ENCODE measurements around the gene PTPRD.

PTPRD gene

DNA sequence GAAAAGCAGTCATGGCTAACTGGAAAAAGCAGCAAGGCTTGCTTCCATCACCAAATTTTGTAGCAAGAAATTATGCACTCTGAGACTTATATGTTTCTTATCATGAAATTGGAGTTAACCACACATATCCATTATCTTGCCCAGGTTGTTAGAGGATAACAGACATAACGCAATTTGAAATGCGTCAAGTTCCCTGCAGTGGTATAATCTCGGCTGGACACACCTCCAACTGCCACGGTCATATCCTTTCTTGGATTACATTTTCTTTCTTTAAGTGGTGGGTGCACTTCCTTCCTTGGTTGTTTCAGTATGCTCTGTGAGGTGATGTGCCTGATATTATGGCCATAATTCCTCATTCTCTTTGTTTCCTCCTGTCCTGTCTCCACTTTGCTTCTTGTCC, 2118.2 kb downstream of the PTPRD start:
- DNase-seq (ENCODE audit: low spot score), result no peak

DNA sequence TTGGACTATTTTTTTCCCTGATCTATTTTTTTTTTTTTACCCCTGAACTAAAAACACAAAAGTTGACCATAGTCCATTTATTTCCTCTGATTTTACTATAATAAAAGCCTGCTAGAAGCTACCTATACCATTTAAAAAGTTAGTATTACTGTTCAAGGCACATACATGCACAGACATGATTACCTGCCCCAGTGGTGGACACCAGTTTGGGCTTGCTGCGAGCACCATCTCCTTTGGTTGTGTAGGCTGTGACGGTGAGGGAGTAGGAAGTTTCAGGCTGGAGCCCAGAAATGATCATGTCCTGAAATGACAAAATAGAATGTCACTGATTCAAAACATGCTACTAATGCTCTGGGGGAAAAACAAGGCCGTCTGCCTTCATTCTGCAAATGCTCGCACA, 2120.1 kb downstream of the PTPRD start:
- no peak for DNase-seq (ENCODE audit: low spot score)

DNA sequence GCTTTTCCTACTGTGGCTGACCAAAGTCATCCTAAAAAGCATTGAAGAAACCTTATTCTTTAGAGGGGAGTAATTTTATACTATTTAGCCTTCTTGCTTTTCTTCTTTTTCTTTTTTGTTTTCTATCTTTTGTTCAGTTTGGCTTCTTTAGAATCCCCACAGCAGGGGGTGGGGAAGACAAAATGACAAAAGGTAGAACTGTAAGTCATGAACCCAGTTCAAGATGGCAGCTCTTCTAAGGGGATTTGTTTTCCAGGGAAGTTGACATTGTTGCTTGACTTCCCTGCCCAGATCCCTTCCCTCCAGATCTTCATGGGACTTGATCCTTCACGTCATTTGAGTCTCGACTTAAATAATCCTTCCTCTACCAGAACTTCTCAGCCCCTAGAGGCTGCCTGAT, 2120.8 kb downstream of the PTPRD start:
- DNase-seq (ENCODE audit: low spot score), result no peak

DNA sequence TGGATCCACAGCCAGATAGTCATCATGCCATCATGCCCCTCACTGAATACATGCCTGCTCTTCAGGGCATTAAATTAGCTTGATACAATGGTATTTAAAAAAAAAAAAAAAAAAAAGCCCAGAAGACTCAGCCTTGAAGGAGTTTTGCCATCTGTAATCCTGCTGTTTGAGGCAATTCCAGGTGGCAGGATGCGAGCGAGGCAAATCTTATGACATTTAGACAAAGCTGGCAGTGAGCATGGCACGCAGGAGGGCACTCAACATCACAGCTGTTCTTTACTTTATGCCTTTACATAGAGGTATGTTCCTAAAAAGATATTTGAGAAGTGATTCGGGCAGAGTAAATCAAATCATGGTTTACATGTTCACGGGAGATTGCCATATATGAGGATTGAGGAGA, 2121.2 kb downstream of the PTPRD start:
- no peak for DNase-seq (ENCODE audit: low spot score)

DNA sequence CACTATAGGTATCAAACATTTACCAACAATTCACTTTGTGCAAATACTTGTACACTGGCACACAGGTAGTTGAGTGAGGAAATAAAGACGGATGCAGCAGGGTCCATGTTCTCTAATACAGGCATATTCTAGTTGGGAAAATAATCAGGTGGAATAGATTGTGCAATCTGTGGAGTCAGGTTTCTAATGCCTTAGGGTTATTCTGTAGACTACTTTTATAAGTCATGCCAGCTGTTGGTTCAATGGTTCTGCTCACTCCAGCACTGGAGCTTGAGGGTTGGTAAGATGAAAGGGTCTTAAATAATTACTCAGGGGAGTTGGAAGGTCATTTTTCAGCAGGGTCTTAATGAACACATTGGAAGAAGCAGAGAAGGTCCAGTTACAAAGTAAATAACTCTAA, 2123.0 kb downstream of the PTPRD start:
- no peak for DNase-seq (ENCODE audit: low spot score)

DNA sequence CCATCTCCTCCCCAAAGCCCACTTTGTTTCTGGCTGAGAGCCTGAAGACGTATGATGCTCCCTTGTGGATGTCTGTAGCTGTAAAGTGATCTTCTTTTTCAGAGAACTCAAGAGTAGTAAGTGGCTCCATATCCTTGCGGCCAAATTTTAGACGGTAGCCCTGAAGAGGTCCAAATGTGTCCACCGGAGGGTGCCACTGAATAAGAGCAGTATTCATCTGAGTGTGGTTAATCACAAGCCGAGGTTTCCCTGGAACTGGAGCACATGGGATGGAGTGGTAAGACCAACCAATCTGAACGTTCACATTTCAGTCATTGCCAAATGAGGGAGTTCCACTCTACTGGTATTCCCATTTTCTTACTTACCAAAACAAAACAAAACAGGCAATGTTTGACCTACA, 2126.7 kb downstream of the PTPRD start:
- no peak for DNase-seq (ENCODE audit: low spot score)

DNA sequence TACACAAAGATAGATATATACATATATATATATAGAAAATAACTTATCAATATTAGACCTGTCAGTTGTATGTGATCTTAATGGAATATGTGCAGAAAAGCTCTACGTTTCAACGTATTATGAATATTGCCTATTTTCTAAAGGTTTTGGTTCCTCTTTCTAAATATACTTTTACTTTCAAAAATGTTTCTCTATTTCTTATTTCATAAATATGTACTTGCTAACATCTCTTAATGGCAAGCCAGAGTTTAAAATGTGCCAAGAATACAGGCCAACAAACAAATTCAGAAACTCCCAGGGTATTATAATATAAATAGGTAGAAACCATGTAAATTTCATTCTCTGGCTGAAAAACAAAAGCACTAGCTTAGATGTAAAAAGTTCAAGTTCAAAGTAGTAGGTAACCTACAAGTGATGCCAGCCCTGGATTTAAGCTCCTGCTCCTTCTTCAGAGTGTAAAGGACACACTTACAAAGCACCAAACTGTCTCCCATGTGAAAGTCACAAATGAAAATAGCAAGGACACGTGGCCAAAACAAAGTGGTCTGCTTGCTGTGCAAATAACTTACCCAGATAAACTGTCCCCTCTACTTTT, 2128.1 kb downstream of the PTPRD start:
- DNase-seq (ENCODE audit: low spot score), result no peak

DNA sequence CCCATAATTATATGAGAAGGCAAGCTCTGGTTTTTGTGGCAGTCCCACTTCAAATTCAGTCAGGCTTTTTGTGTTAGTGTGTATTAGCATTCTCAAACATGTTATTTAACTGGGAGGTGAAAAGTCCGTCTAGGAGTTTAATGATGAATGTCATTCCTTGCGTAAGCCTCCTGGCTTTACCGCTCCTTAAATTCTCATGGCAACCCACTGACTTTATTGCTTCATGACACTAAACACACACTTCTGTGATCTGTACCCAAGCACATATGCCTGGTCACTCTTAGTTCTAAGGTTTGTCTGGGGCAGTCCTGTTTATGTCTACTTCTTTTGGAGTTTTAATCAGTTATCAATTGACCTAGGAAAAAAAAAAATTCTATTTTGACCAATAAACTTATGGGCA, 2135.4 kb downstream of the PTPRD start:
- no peak for DNase-seq (ENCODE audit: low spot score)

DNA sequence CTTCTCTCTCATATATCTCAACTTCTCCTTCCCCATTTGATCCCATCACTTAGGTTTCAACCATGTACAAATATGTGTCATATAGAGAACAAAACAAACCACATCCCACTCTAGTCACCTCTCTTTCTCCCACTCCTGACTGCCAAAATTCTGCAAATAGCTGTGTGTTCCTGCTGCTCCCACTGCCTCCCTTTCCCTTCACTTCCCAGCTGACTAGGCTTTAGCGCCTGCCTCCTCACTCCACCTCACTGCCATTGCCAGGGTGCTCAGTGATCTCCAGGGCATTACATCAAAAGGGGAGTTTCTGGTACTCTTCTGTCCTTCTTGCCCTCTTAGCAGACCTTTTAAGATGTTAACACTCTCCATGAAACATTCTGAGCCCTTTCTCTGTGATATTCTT, 2137.9 kb downstream of the PTPRD start:
- no peak for DNase-seq (ENCODE audit: low spot score)

DNA sequence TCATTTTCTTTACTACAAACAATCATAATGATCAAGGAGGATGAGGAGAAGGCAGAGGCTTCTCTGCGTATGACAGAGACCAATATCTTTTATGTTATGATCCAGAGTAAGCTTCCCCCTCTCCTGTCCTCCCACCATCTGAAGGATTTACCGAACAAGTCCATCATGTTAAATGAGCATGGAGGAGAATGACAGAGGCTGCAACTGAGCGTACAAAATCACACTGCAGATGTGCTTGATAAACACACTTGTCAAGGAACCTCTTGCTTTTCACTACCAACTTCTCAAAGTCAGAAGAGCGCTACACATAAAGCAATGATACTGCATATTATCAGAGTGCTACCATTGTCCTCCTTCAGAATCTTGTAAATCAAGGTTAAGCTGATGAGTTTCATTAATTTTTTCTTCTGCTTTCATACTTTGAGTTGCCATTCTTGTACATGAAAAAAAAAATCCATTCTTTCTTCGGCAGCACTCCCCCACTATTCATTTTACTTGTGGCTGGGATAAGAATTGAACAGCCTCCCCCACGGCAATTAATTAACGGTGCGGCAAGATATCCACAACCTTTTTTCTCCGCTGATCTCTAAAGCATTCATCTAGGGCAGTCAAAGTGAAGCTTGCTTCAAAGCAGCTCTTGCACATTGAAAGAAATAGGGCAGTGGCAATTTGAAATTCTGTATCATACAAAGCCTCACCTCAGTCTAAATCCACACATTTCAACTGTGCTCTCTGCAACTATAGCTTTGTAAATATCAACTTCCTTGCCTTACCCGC, 2139.4 kb downstream of the PTPRD start:
- no peak for DNase-seq (ENCODE audit: low spot score)

DNA sequence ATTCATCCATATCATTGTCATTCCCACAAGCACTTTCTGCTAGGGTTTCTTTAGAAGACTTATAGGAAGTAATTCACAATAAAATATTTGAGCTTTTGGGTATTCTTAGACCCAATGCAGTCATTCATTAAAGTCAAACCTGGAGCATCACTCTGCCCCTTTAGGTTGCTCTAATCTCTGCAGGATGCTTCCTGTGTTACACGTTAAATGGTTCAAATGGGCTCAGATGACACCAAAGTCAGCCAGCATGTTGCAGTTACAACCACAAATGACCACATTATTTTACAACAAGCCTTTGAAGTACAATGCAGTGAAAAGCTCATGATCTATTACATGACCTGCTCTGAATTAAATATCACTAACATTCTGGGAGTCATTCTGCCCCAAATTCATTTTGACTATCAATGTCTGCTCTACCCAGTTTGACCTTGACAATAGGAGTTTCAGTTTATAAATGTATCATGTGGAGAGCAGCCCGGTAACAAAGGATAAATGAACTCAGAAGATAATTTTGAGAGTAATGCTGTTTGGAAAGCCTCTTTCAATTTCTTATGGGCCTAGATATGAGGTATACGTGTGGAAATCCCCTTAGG, 2144.7 kb downstream of the PTPRD start:
- DNase-seq (ENCODE audit: low spot score), result no peak

DNA sequence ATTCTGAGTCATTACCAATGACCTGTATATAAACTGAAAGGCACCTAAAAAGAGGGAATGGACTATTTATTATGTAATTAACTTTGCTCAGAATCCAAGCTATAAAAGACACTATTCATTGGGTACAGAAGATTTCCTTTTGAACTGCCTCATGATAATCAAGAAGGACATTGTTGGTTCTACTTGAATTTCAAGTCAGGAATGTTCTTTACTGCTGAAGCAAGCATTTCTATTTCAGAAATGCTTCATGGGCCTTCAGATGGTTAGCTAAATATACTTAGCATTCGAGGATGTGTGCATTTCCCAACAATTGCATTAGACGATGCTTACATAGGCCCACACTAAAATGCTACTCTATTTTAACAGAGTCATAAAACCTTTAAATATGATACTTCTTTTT, 2155.0 kb downstream of the PTPRD start:
- DNase-seq (ENCODE audit: low spot score), result no peak

DNA sequence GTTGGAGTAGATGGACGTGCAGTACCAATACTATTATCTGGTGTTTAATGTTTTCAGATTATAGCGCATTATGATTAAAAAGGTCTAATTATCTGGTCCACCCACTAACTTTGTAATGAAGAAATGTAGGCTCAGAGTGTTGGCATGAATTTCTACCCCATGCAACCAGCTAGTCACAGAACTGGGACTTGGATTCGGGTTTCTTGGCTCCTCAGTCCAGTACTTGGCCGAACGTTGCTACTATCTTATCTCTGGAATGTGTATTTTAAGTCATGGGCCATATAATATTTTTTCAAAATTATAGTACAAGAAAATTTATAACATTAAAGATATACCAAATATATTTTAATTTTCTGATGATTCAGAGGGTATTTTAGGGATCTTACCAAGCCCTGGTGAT, 2155.7 kb downstream of the PTPRD start:
- no peak for DNase-seq (ENCODE audit: low spot score)

DNA sequence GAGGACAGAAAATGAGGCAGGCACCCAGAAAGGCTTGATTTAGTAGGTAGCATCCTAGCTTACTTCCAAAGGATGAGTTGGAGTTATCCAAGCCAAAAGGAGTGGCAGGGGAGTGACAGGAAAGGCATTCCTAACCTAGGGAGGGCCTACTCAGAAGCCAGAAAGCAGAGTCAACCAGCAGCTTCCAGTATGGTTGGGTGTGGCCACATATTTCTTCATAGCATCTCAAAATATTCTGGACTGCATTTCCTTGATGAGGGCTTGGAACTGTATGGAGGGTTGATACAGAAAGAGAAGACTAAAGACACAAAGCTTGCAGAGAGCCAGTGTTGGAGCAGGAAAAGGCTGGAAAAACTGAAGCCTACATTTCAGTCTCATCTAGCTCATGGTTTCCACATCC, 2156.5 kb downstream of the PTPRD start:
- DNase-seq (ENCODE audit: low spot score), result no peak

DNA sequence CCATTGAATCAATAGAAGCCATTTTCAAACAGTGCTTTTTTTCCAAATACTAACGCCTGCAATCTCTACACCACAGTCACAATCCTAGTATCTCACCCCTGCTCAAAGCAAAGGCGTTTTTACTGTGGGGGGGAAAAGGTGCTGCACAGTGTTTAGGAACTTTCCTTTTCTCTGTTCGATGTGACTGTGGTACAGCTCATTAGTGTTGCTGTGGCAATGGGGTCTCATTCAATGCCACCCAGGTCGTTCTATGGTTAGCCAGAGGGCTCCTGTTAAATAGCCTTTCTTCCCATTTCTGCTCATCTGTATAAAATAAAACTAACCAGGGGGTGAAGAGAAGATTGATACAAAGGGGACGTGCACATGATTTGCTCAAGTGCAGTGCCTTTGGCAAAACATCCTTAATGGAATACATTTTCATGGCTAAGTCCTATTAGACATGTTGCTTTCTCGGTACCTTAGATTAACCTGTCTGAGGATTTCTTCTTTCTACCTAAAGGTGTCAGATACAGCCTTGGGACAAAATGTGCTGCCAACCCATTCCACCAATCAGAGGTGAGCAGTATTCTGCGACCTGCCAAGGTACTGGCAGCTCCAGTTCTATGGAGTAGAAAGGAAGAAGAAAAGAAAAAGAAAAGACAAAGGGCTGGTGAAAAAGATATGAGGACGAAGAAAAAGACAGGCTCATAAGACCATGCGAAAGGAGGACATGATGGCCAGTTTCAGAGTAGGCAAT, 2161.8 kb downstream of the PTPRD start:
- no peak for DNase-seq (ENCODE audit: low spot score)

DNA sequence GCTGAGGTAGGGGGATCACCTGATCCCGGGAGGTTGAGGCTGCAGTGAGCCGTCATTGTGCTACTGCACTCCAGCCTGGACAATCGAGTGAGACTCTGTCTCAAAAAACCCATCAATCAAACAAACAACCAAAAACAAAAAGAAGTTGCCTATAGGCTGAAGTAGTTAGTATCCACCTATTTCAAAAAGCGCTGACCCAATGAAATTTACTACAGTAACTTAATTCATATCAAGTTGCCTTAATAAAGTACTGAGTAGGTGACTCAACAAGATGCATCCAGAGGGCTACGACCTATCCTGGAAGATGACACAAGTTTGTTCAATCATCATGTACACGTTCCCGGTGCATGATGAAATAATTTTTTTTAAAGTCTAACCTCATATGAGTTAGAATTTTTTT, 2164.6 kb downstream of the PTPRD start:
- DNase-seq (ENCODE audit: low spot score), result no peak

DNA sequence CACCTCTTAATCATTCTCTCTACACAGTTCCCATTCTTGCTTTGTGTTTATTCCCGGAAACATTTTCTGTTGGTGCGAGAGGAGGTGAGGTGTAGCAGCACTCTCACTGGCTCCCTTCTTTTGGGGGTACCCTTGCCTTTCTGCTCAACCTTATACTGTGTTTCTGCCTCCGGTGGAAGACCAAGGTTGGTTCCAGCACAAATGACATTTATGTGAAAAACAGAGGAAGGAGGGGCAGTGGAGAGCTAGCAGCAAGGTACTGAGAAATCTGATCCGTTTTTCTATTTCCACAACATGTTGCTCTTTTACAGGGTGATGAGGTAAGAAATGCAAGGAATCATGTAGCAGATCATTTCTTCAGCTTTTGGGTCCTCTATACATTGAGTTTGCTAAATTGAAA, 2165.2 kb downstream of the PTPRD start:
- DNase-seq (ENCODE audit: low spot score), result no peak

DNA sequence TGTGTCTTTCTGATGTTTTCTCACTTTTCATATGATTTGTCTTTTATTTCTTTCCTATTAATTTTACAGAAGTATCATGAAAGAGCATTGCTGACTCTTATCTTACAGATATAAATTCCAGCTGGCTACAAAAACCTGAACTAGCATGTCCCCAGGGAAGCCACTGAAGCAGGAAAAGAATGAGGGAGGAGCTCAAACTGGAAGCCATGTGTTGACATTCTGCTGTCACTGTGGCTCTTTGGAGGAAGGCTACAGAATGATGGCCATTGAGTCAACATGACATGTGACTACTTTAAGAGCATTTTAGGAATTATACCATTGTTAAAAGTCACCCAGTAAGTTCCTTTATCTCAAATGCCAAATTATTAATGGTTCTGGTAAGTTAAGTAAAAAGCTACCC, 2174.9 kb downstream of the PTPRD start:
- no peak for DNase-seq (ENCODE audit: low spot score)

DNA sequence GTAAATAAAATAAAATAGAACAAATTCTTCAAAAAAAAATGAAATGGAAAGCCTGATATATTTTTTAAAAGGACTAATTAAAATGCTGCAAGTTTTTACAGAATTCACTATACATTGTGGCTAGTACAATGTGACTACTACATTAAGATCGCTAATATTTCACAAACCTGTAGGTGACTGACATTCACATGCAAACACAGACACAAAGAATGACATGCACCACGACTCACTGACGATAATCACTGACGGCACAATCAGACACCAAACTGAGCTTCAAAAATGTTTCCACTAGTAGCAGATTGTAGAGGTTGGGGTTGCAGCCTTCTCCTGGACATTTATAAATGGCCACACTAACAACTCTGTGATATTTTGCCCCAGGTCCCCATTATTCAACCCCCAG, 2175.5 kb downstream of the PTPRD start:
- no peak for DNase-seq (ENCODE audit: low spot score)

DNA sequence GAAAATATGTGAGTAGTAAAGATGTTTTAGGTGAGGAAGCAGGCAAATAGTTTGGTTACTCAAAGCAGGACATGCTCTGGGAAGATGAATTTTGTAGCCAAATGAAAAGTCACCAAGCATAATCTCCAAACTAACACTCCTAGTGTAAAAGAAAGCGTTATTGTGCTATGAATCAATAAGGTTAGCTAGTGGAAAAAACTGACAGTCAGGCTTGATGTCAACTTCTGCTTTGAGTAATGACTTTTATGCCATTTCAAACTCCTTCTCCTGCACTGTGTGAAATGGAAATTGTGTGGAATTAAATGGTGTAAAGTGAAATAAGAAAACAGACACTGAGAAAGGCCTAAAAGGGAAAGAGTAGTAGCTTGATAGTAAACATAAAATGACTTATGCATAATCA, 2176.0 kb downstream of the PTPRD start:
- DNase-seq (ENCODE audit: low spot score), result peak; percentile 63

DNA sequence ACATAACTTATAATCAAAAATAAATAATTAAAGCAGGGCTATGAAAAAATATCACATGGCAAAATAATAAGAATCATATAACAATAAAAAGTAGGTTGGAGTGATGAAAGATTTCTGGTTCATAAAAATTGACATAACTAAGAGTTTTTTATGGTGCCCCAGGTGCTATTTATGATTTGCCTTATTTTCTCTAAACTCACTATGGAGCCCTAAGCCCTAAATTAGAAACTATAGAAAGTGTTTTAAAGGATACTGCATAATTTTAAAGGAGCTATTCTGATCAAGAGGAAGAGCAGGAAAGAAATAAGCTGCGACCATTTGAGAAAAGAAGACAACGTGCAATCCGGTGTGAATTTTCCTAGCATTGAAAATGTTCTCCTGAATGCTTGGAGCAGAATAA, 2178.2 kb downstream of the PTPRD start:
- DNase-seq (ENCODE audit: low spot score), result no peak

DNA sequence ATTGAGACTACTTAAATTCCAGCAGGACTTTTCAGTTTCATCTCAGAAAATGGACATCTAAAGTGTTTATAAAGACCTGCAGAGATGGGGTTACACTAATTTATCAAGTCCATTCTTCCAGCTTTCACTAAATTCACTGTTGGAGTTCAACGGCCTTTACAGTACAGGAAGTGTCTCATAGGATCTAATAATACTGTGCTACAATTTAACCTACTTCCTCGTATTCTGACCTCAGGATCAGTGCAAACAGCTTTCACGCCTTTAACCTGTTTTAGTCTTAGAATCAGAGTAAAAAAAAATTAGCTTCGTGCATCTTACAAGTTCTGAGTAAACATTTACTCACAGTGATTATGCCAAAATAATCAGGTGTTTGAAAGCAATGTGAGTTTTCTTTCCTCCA, 2180.6 kb downstream of the PTPRD start:
- no peak for DNase-seq (ENCODE audit: low spot score)

DNA sequence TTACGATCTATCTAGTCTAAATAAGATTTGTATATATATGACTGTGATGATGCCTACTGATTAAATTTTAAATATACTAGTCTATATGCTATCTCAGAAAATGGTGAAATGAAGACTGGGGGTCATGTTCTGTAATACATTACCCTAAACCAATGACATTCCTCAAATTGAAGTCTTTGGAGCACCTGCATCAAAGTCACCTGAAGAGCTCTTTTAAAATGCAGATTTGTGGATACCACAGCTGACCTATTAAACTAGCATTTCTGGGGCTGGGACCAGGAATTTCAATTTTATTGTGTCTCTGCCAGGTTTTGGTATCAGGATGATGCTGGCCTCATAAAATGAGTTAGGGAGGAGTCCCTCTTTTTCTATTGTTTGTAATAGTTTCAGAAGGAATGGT, 2181.3 kb downstream of the PTPRD start:
- DNase-seq (ENCODE audit: low spot score), result no peak
